Measurements from ENCODE around the gene COPZ2.
"Not testable (repeated sequence)": the region's sequence is repeated elsewhere in the genome, so short reads cannot be mapped to it uniquely, and the experiment has no call there.

Gene COPZ2

GRCh38 chr17:48038687-48039086 lies 1.1 kb upstream of the COPZ2 start:
- no peak overlapping the region for H3K4me3 ChIP-seq (ENCODE audit: low read length)
- no peak for DNase-seq (ENCODE audit: low read depth, low spot score)

GRCh38 chr17:48037838-48038323 lies 284 bp upstream of the COPZ2 start:
- DNase-seq (ENCODE audit: low read depth, low spot score) = no peak

GRCh38 chr17:48036693-48037035 lies 933 bp downstream of the COPZ2 start:
- H3K4me3 ChIP-seq (ENCODE audit: low read length) = no peak overlapping the region
- DNase-seq (ENCODE audit: low read depth, low spot score) = no peak

More at GRCh38 chr17:48037838-48038323, 284 bp upstream of the COPZ2 start:
- no peak overlapping the region for H3K4me3 ChIP-seq (ENCODE audit: low read length)

- not testable (repeated sequence) for H3K4me3 ChIP-seq (ENCODE audit: low read length); DNase-seq (ENCODE audit: low read depth, low spot score)
Observed at GRCh38 chr17:48034734-48035133, 2.9 kb downstream of the COPZ2 start.

GRCh38 chr17:48031966-48032365 lies 5.6 kb downstream of the COPZ2 start:
- no peak overlapping the region for H3K4me3 ChIP-seq (ENCODE audit: low read length)
- DNase-seq (ENCODE audit: low read depth, low spot score) = no peak

GRCh38 chr17:48030531-48030930 lies 7.1 kb downstream of the COPZ2 start:
- no peak for DNase-seq (ENCODE audit: low read depth, low spot score)
- no peak overlapping the region for H3K4me3 ChIP-seq (ENCODE audit: low read length)

- DNase-seq (ENCODE audit: low read depth, low spot score) = no peak
- no peak overlapping the region for H3K4me3 ChIP-seq (ENCODE audit: low read length)
Observed at GRCh38 chr17:48028736-48029135, 8.9 kb downstream of the COPZ2 start.

- H3K4me3 ChIP-seq (ENCODE audit: low read length) = no peak overlapping the region
- DNase-seq (ENCODE audit: low read depth, low spot score) = no peak
Observed at GRCh38 chr17:48027322-48027981, 10.1 kb downstream of the COPZ2 start.

GRCh38 chr17:48026502-48027321 lies 10.9 kb downstream of the COPZ2 start:
- DNase-seq (ENCODE audit: low read depth, low spot score) = peak; percentile 64
- no peak overlapping the region for H3K4me3 ChIP-seq (ENCODE audit: low read length)

- no peak for DNase-seq (ENCODE audit: low read depth, low spot score)
- H3K4me3 ChIP-seq (ENCODE audit: low read length) = no peak overlapping the region
Observed at GRCh38 chr17:48025904-48026501, 11.6 kb downstream of the COPZ2 start.

GRCh38 chr17:48025040-48025903 lies 12.3 kb downstream of the COPZ2 start:
- DNase-seq (ENCODE audit: low read depth, low spot score) = peak; percentile 95
- H3K4me3 ChIP-seq (ENCODE audit: low read length) = peak overlapping the region; percentile 58

GRCh38 chr17:48024149-48025039 lies 13.2 kb downstream of the COPZ2 start:
- DNase-seq (ENCODE audit: low read depth, low spot score) = no peak
- H3K4me3 ChIP-seq (ENCODE audit: low read length) = peak overlapping the region; percentile 55

- peak overlapping the region; percentile 55 for H3K4me3 ChIP-seq (ENCODE audit: low read length)
- DNase-seq (ENCODE audit: low read depth, low spot score) = no peak
Observed at GRCh38 chr17:48023400-48024148, 14.0 kb downstream of the COPZ2 start.

- no peak for DNase-seq (ENCODE audit: low read depth, low spot score)
- H3K4me3 ChIP-seq (ENCODE audit: low read length) = no peak overlapping the region
Observed at GRCh38 chr17:48022901-48023300, 14.7 kb downstream of the COPZ2 start.

GRCh38 chr17:48021934-48022333 lies 15.7 kb downstream of the COPZ2 start:
- no peak overlapping the region for H3K4me3 ChIP-seq (ENCODE audit: low read length)
- DNase-seq (ENCODE audit: low read depth, low spot score) = no peak

GRCh38 chr17:48017817-48018158 lies 19.8 kb downstream of the COPZ2 start:
- not testable (repeated sequence) for H3K4me3 ChIP-seq (ENCODE audit: low read length); DNase-seq (ENCODE audit: low read depth, low spot score)

- DNase-seq (ENCODE audit: low read depth, low spot score) = no peak
- no peak overlapping the region for H3K4me3 ChIP-seq (ENCODE audit: low read length)
Observed at GRCh38 chr17:48016112-48016511, 21.5 kb downstream of the COPZ2 start.
